DMS153 (cell line): Measurements from ENCODE around the gene FAM149A.

Experiments used
- DNase-seq: peaks from one replicate; lab custom pipeline; 2025; lab: John Stamatoyannopoulos, UW

FAM149A gene

GRCh38 chr4:186105647-186106321 is 1.3 kb downstream of the FAM149A start:
- DNase-seq = no peak

- no peak for DNase-seq
These were observed 3.4 kb downstream of the FAM149A start for GRCh38 chr4:186107947-186108346.

GRCh38 chr4:186108391-186108790 is 3.9 kb downstream of the FAM149A start:
- DNase-seq = no peak

- DNase-seq = no peak
These were observed 4.7 kb downstream of the FAM149A start for GRCh38 chr4:186109245-186109644.

GRCh38 chr4:186116697-186117096 is 12.2 kb downstream of the FAM149A start:
- DNase-seq = no peak

GRCh38 chr4:186118582-186118981 is 14.1 kb downstream of the FAM149A start:
- no peak for DNase-seq

- no peak for DNase-seq
These were observed 16.6 kb downstream of the FAM149A start for GRCh38 chr4:186121057-186121456.

GRCh38 chr4:186128842-186129241 is 24.3 kb downstream of the FAM149A start:
- DNase-seq = no peak

- no peak for DNase-seq
These were observed 27.4 kb downstream of the FAM149A start for GRCh38 chr4:186131935-186132334.

GRCh38 chr4:186132577-186133242 is 28.2 kb downstream of the FAM149A start:
- DNase-seq = no peak

GRCh38 chr4:186134257-186134656 is 29.8 kb downstream of the FAM149A start:
- DNase-seq = no peak

- no peak for DNase-seq
These were observed 30.4 kb downstream of the FAM149A start for GRCh38 chr4:186134861-186135260.

GRCh38 chr4:186137196-186137794 is 32.8 kb downstream of the FAM149A start:
- DNase-seq = no peak

- DNase-seq = peak; percentile 23
These were observed 39.9 kb downstream of the FAM149A start for GRCh38 chr4:186144198-186144945.

GRCh38 chr4:186144946-186145569 is 40.6 kb downstream of the FAM149A start:
- no peak for DNase-seq

- DNase-seq = no peak
These were observed 42.0 kb downstream of the FAM149A start for GRCh38 chr4:186146458-186146857.

GRCh38 chr4:186148336-186148975 is 44.0 kb downstream of the FAM149A start:
- DNase-seq = no peak

GRCh38 chr4:186149872-186150271 is 45.4 kb downstream of the FAM149A start:
- DNase-seq = no peak

GRCh38 chr4:186150926-186151325 is 46.4 kb downstream of the FAM149A start:
- DNase-seq = no peak

GRCh38 chr4:186151499-186151898 is 47.0 kb downstream of the FAM149A start:
- no peak for DNase-seq

GRCh38 chr4:186158021-186158813 is 53.7 kb downstream of the FAM149A start:
- DNase-seq = no peak
